HepG2 (cell line): ENCODE results near the gene POU6F2. TPM values are rescaled to one million over a fixed set of nuclear protein-coding genes. Genes with fewer than 3 reads are reported as not detected.

Experiments used
- ATAC-seq: fragments of 200-7000 bp; cut with Tn5 transposase; 3 replicates; pipeline ENCODE4 v1.9.1; 2020; ENCODE audit warnings: mild to moderate bottlenecking, moderate library complexity
- BruUV-seq: library from RNA; stranded (reverse); fragments of 400-500 nt; replicated peaks from 2 replicates; lab custom pipeline; 2021; lab: Mats Ljungman, UMichigan
- CTCF ChIA-PET: fragments of 300-600 bp; formaldehyde crosslinking; extraction: SDS; loops from one replicate; lab custom pipeline; 2021; ENCODE audit warnings: low total read pairs, inconsistent platforms, low intra/inter-chr PET ratio; lab: Yijun Ruan, JAX
- POLR2A ChIA-PET: fragments of 350-600 bp; sonication (Branson Sonifier 250); formaldehyde crosslinking; loops from one replicate; lab custom pipeline; 2020; ENCODE audit warnings: antibody characterized with exemption, inconsistent platforms; lab: Yijun Ruan, JAX
- DNase-seq: peaks from one replicate; pipeline ENCODE4 v3.0.0-alpha.2; 2015; ENCODE audit warnings: low spot score
- FAIRE-seq: peaks from 3 replicates; lab custom pipeline; 2011; peaks lifted over from hg19 to GRCh38; lab: Jason Lieb, UNC
- H2AFZ ChIP-seq: one replicate; pipeline ENCODE4 v1.6.1; 2011; ENCODE audit warnings: low read length, inconsistent platforms
- H3K27ac ChIP-seq: fragments of 300-600 bp; 3 replicates; pipeline ENCODE4 v1.8.0; 2011; ENCODE audit warnings: mixed run types, mild to moderate bottlenecking, mixed read lengths, low read length, inconsistent platforms; ENCODE audit not compliant: insufficient read depth; ENCODE audit errors: extremely low read length
- H3K27me3 ChIP-seq, 2 experiments: fragments of 200-600 bp in 1 of 2; 2 replicates in 1 of 2; 3 replicates in 1 of 2; pipeline versions ENCODE4 v1.6.0 to v1.8.0; 2011; ENCODE audit warnings: low read length in 2 of 2, mild to moderate bottlenecking in 2 of 2, moderate library complexity in 2 of 2, inconsistent platforms in 1 of 2; ENCODE audit not compliant: insufficient read depth in 2 of 2, control insufficient read depth in 1 of 2
- H3K36me3 ChIP-seq, 2 experiments: fragments of 200-600 bp in 1 of 2; replicated peaks in 1 of 2; 2 replicates in 1 of 2; 3 replicates in 1 of 2; pipeline versions ENCODE4 v1.5.1 to v1.8.0; 2011; ENCODE audit warnings: low read length in 2 of 2, inconsistent platforms in 1 of 2; ENCODE audit not compliant: insufficient read depth in 2 of 2, control insufficient read depth in 1 of 2
- H3K4me1 ChIP-seq: 2 replicates; pipeline ENCODE4 v1.5.1; 2012; ENCODE audit warnings: low read length, inconsistent platforms; ENCODE audit not compliant: insufficient read depth
- H3K4me2 ChIP-seq: 2 replicates; pipeline ENCODE4 v1.6.0; 2011; ENCODE audit warnings: low read depth, low read length, inconsistent platforms
- H3K4me3 ChIP-seq, 3 experiments: fragments of 200-600 bp in 1 of 3; sonication (generic), shearing (Covaris generic) in 1 of 3; replicated peaks in 1 of 3; 2 replicates each; pipeline ENCODE4 v1.5.1; 2011 to 2016; ENCODE audit warnings: low read length in 3 of 3, inconsistent platforms in 2 of 3, low read depth in 2 of 3, mild to moderate bottlenecking in 2 of 3, control low read depth in 1 of 3, mixed read lengths in 1 of 3; ENCODE audit not compliant: insufficient read depth in 1 of 3
- H3K79me2 ChIP-seq: one replicate; pipeline ENCODE4 v1.6.1; 2011; ENCODE audit warnings: low read length, inconsistent platforms; ENCODE audit not compliant: insufficient read depth
- H3K9ac ChIP-seq: 2 replicates; pipeline ENCODE4 v1.6.0; 2011; ENCODE audit warnings: mild to moderate bottlenecking, low read depth, low read length, inconsistent platforms; ENCODE audit not compliant: insufficient read depth
- H3K9me3 ChIP-seq: 2 replicates; pipeline ENCODE4 v1.5.1; 2012; ENCODE audit warnings: mild to moderate bottlenecking, low read length
- H4K20me1 ChIP-seq: 2 replicates; pipeline ENCODE4 v1.6.0; 2011; ENCODE audit warnings: inconsistent platforms, mild to moderate bottlenecking, low read length, moderate library complexity; ENCODE audit not compliant: insufficient read depth
- ADNP ChIP-seq: sonication (generic); formaldehyde crosslinking; IDR thresholded peaks from 2 replicates; pipeline ENCODE4 v1.4.0; 2020; ENCODE audit warnings: missing genetic modification reagents
- CBX1 ChIP-seq: IDR thresholded peaks from one replicate; pipeline ENCODE4 v1.6.1; 2016; ENCODE audit warnings: antibody characterized with exemption, low read depth
- GATA4 ChIP-seq: sonication (generic); IDR thresholded peaks from 2 replicates; pipeline ENCODE4 v1.6.1; 2016; ENCODE audit warnings: antibody characterized with exemption, low read depth, borderline replicate concordance
- MED1 ChIP-seq: sonication (generic); formaldehyde crosslinking; IDR thresholded peaks from 2 replicates; pipeline ENCODE4 v1.4.0; 2020; ENCODE audit warnings: missing genetic modification reagents
- MYNN ChIP-seq: sonication (generic); formaldehyde crosslinking; IDR thresholded peaks from 2 replicates; pipeline ENCODE4 v1.4.0; 2020; ENCODE audit warnings: mild to moderate bottlenecking, low read depth, missing genetic modification reagents
- POLR2G ChIP-seq: fragments of 200-400 bp; formaldehyde crosslinking; IDR thresholded peaks from 2 replicates; pipeline ENCODE4 v1.6.1; 2018; ENCODE audit warnings: mild to moderate bottlenecking, low read depth, low read length, moderate library complexity
- ZFP36 ChIP-seq: fragments of 150-350 bp; IDR thresholded peaks from 2 replicates; pipeline ENCODE4 v1.6.1; 2018; ENCODE audit warnings: borderline replicate concordance, low read length, low read depth; ENCODE audit not compliant: partially characterized antibody
- ZMYM4 ChIP-seq: sonication (generic); formaldehyde crosslinking; IDR thresholded peaks from 2 replicates; pipeline ENCODE4 v1.8.1; 2023; ENCODE audit warnings: mild to moderate bottlenecking, missing genetic modification reagents
- ZNF33A ChIP-seq: sonication (generic); formaldehyde crosslinking; IDR thresholded peaks from 2 replicates; pipeline ENCODE4 v1.5.1; 2020; ENCODE audit warnings: missing genetic modification reagents, mild to moderate bottlenecking, moderate library complexity, borderline replicate concordance
- ZNF792 ChIP-seq: IDR thresholded peaks from 2 replicates; pipeline ENCODE4 v1.6.1; 2016
- ZSCAN9 ChIP-seq: IDR thresholded peaks from 2 replicates; pipeline ENCODE4 v1.6.1; 2016; ENCODE audit warnings: borderline replicate concordance
- whole genome bisulfite sequencing: methylation state at CpG from one replicate; pipeline ENCODE4 v1.1.6; 2017; ENCODE audit warnings: low lambda C conversion rate; 5-methylcytosine and 5-hydroxymethylcytosine counted together
- in situ Hi-C: cut with HindIII; loops from 2 replicates; pipeline ENCODE4 v1.10.0; 2017; ENCODE audit warnings: low pct_unique_long_range_greater_than_20kb; ENCODE audit not compliant: extremely low pct_ligation_motif_present
- intact Hi-C: fragments of 100-400 bp; cut with micrococcal nuclease; formaldehyde crosslinking; loops from one replicate; pipeline ENCODE4 v1.10.0; 2022; ENCODE audit not compliant: unreplicated experiment
- polyA plus RNA-seq, 8 experiments: library from polyadenylated mRNA; depleted of rRNA in 3 of 8; stranded (reverse) in 7 of 8; unstranded in 1 of 8; fragments of >200 nt; fragmentation: Illumina TruSeq in 4 of 8; extraction: Trizol in 4 of 8; gene quantifications; 2 replicates each; pipeline versions ENCODE4 v1.2.1 to v1.2.3, GENCODE V29; 2011 to 2016; ENCODE audit warnings: low read depth in 4 of 8, missing spikeins in 1 of 8, mixed read lengths in 1 of 8; ENCODE audit not compliant: insufficient read depth in 1 of 8
- total RNA-seq, 5 experiments: library from RNA; depleted of rRNA; stranded (reverse); fragments of >200 nt; fragmentation: Illumina TruSeq; extraction: Trizol; gene quantifications; 2 replicates each; pipeline ENCODE4 v1.2.3, GENCODE V29; 2016; ENCODE audit warnings: low read depth in 1 of 5
- TF ChIP-seq, protein P1 (sequence below): sonication (generic); formaldehyde crosslinking; IDR thresholded peaks from 2 replicates; pipeline ENCODE4 v1.4.0; 2020; ENCODE audit warnings: missing genetic modification reagents, mild to moderate bottlenecking, borderline replicate concordance

The POU6F2 gene
- total and polyA plus RNA-seq, 2 of the 13 experiments (the other 11 are each of a cell fraction or from before 2014, with no cell fraction given): not detected

GRCh38 chr7:39022796-39023195 lies 45.1 kb downstream of the POU6F2 start:
- 4% methylated on average over 2 of the region's 2 CpGs for WGBS
- in situ Hi-C loops: no loop called here
- no peak overlapping the region for H3K4me3 ChIP-seq
- FAIRE-seq (no peak), DNase-seq (no peak)
- H3K27me3 ChIP-seq: no peaks in the 10 kb centered on the region
- no peaks in the 10 kb centered on the region for H3K36me3 ChIP-seq
- no peak overlapping the region for H2AFZ ChIP-seq
- no peaks in the 10 kb centered on the region for H3K4me1 ChIP-seq
- TF ChIP-seq ZMYM4 (CRISPR knock-in tag): no peak
- TF ChIP-seq ZSCAN9 (CRISPR knock-in tag): no peak
- no peak for TF ChIP-seq ADNP
- TF ChIP-seq, protein P1, sequence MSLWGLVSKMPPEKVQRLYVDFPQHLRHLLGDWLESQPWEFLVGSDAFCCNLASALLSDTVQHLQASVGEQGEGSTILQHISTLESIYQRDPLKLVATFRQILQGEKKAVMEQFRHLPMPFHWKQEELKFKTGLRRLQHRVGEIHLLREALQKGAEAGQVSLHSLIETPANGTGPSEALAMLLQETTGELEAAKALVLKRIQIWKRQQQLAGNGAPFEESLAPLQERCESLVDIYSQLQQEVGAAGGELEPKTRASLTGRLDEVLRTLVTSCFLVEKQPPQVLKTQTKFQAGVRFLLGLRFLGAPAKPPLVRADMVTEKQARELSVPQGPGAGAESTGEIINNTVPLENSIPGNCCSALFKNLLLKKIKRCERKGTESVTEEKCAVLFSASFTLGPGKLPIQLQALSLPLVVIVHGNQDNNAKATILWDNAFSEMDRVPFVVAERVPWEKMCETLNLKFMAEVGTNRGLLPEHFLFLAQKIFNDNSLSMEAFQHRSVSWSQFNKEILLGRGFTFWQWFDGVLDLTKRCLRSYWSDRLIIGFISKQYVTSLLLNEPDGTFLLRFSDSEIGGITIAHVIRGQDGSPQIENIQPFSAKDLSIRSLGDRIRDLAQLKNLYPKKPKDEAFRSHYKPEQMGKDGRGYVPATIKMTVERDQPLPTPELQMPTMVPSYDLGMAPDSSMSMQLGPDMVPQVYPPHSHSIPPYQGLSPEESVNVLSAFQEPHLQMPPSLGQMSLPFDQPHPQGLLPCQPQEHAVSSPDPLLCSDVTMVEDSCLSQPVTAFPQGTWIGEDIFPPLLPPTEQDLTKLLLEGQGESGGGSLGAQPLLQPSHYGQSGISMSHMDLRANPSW (CRISPR knock-in tag): no peak
- no peak for TF ChIP-seq ZNF33A
- TF ChIP-seq POLR2G: no peak
- TF ChIP-seq ZNF792 (CRISPR knock-in tag): no peak
- no peak for TF ChIP-seq GATA4
- TF ChIP-seq MED1 (CRISPR knock-in tag): no peak
- TF ChIP-seq MYNN (CRISPR knock-in tag): no peak
- TF ChIP-seq CBX1: no peak
- TF ChIP-seq ZFP36: no peak
- TF ChIP-seq, all 625 proteins: peak for 0
- ChIA-PET CTCF (no interaction called here), POLR2A (no interaction called here)
- Histone ChIP-seq H3K4me2 (no peak overlapping the region), H3K79me2 (no peaks in the 10 kb centered on the region), H3K9me3 (no peaks in the 10 kb centered on the region), H3K27ac (no peak overlapping the region), H3K9ac (no peak overlapping the region), H4K20me1 (no peaks in the 10 kb centered on the region)
- no peak for ATAC-seq
- intact Hi-C loops: no loop called here
- BruUV-seq: no TSS peak
